GM12878 (cell line): ENCODE data around the gene ANKRD62. TPM values are rescaled to one million over a fixed set of nuclear protein-coding genes. Genes with fewer than 3 reads are reported as not detected.

Source experiments
- EP300 ChIP-seq, 2 experiments: fragments of 150-350 bp in 1 of 2; IDR thresholded peaks; 2 replicates each; pipeline ENCODE4 v1.6.1; 2011 to 2012; ENCODE audit warnings: low read depth in 2 of 2, low read length in 2 of 2, borderline replicate concordance in 1 of 2, improper control_type of control experiment in 1 of 2, inconsistent platforms in 1 of 2; ENCODE audit not compliant: control insufficient read depth in 1 of 2
- MYC ChIP-seq: IDR thresholded peaks from 2 replicates; pipeline ENCODE4 v1.6.1; 2011; ENCODE audit warnings: mild to moderate bottlenecking, low read length, moderate library complexity, inconsistent platforms; ENCODE audit not compliant: insufficient read depth, insufficient replicate concordance, insufficient read length, severe bottlenecking
- NFYA ChIP-seq: IDR thresholded peaks from 2 replicates; pipeline ENCODE4 v1.6.1; 2011; ENCODE audit warnings: low read depth, mild to moderate bottlenecking, low read length, improper control_type of control experiment, borderline replicate concordance
- PAX5 ChIP-seq: IDR thresholded peaks from 2 replicates; pipeline ENCODE4 v1.6.1; 2011; ENCODE audit warnings: low read depth, low read length, borderline replicate concordance
- POLR2AphosphoS5 ChIP-seq: IDR thresholded peaks from 2 replicates; pipeline ENCODE4 v1.6.1; 2011; ENCODE audit warnings: mild to moderate bottlenecking, low read length, inconsistent platforms
- SIN3A ChIP-seq: IDR thresholded peaks from 2 replicates; pipeline ENCODE4 v1.6.1; 2012; ENCODE audit warnings: low read depth, low read length, improper control_type of control experiment
- SMAD1 ChIP-seq: fragments of 450-650 bp; IDR thresholded peaks from 2 replicates; pipeline ENCODE4 v1.6.1; 2018; ENCODE audit warnings: mild to moderate bottlenecking, low read depth; ENCODE audit not compliant: partially characterized antibody
- TCF3 ChIP-seq: IDR thresholded peaks from 2 replicates; pipeline ENCODE4 v1.6.1; 2012; ENCODE audit warnings: low read depth, mild to moderate bottlenecking, low read length, borderline replicate concordance; ENCODE audit not compliant: insufficient read depth
- ZBTB33 ChIP-seq: fragments of 450-650 bp; IDR thresholded peaks from 2 replicates; pipeline ENCODE4 v1.6.1; 2017; ENCODE audit warnings: mild to moderate bottlenecking
- polyA plus RNA-seq, 11 experiments: library from polyadenylated mRNA; depleted of rRNA in 4 of 11; unstranded in 6 of 11; stranded (reverse) in 5 of 11; fragments of >200 nt; fragmentation: Nextera tagmentation in 4 of 11; fragmentation: Illumina TruSeq in 1 of 11; extraction: Ambion mirVana in 4 of 11; extraction: Trizol in 1 of 11; gene quantifications; 1 replicate in 1 of 11; 2 replicates in 10 of 11; pipeline versions ENCODE4 v1.2.1 to v1.2.3, GENCODE V29; 2011 to 2016; ENCODE audit warnings: inconsistent platforms in 2 of 11, missing spikeins in 2 of 11, low read depth in 1 of 11
- total RNA-seq, 4 experiments: library from RNA; depleted of rRNA in 3 of 4; stranded (reverse); fragments of >200 nt in 3 of 4; fragmentation: Illumina TruSeq in 1 of 4; extraction: Trizol in 1 of 4; gene quantifications; 2 replicates each; pipeline versions ENCODE4 v1.2.1 to v1.2.3, GENCODE V29; 2013 to 2021
- TF ChIP-seq, protein P1 (sequence below): fragments of 450-650 bp; IDR thresholded peaks from 2 replicates; pipeline ENCODE4 v1.6.1; 2018; ENCODE audit warnings: mild to moderate bottlenecking, low read depth, moderate library complexity; ENCODE audit not compliant: partially characterized antibody
- TF ChIP-seq, protein P2 (sequence below): fragments of 450-650 bp; IDR thresholded peaks from 2 replicates; pipeline ENCODE4 v1.6.1; 2017; ENCODE audit warnings: mild to moderate bottlenecking, moderate library complexity

Gene ANKRD62
- total and polyA plus RNA-seq, 10 of the 15 experiments (the other 5 are each of a cell fraction or from before 2014, with no cell fraction given), result not detected

DNA sequence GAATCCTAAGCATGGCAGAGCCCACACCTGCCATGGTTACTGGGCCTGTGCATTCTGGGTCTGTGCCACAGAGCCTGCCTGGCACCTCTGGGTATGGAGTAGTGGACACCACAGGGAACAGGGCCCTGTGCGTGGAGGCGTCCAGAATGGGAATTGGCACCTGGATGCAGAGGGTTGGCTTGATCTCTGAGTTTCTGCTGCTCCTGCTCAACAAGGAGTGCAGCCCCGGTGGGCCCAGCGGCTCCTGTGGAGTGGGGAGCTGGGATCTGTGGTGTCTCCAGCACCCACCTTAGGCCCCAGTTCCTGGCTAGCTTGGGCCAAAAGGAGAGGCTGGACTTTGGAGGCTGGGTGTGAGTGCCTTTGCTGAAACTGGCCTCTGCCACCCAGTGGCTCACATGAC is 7.9 kb upstream of the ANKRD62 start (continued):
- TF ChIP-seq ZBTB33 (no peak), NFYA (no peak), TCF3 (no peak), SIN3A (no peak), SMAD1 (no peak), MYC (no peak), EP300 (IDR thresholded peaks at IDR 0.05; ENCODE audit: borderline replicate concordance in 1 of 2, control insufficient read depth in 1 of 2, low read depth in 2 of 2, low read length in 2 of 2) (no peak), POLR2AphosphoS5 (no peak), PAX5 (no peak)
- TF ChIP-seq, protein P1, sequence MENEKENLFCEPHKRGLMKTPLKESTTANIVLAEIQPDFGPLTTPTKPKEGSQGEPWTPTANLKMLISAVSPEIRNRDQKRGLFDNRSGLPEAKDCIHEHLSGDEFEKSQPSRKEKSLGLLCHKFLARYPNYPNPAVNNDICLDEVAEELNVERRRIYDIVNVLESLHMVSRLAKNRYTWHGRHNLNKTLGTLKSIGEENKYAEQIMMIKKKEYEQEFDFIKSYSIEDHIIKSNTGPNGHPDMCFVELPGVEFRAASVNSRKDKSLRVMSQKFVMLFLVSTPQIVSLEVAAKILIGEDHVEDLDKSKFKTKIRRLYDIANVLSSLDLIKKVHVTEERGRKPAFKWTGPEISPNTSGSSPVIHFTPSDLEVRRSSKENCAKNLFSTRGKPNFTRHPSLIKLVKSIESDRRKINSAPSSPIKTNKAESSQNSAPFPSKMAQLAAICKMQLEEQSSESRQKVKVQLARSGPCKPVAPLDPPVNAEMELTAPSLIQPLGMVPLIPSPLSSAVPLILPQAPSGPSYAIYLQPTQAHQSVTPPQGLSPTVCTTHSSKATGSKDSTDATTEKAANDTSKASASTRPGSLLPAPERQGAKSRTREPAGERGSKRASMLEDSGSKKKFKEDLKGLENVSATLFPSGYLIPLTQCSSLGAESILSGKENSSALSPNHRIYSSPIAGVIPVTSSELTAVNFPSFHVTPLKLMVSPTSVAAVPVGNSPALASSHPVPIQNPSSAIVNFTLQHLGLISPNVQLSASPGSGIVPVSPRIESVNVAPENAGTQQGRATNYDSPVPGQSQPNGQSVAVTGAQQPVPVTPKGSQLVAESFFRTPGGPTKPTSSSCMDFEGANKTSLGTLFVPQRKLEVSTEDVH, result no peak
- TF ChIP-seq, protein P2, sequence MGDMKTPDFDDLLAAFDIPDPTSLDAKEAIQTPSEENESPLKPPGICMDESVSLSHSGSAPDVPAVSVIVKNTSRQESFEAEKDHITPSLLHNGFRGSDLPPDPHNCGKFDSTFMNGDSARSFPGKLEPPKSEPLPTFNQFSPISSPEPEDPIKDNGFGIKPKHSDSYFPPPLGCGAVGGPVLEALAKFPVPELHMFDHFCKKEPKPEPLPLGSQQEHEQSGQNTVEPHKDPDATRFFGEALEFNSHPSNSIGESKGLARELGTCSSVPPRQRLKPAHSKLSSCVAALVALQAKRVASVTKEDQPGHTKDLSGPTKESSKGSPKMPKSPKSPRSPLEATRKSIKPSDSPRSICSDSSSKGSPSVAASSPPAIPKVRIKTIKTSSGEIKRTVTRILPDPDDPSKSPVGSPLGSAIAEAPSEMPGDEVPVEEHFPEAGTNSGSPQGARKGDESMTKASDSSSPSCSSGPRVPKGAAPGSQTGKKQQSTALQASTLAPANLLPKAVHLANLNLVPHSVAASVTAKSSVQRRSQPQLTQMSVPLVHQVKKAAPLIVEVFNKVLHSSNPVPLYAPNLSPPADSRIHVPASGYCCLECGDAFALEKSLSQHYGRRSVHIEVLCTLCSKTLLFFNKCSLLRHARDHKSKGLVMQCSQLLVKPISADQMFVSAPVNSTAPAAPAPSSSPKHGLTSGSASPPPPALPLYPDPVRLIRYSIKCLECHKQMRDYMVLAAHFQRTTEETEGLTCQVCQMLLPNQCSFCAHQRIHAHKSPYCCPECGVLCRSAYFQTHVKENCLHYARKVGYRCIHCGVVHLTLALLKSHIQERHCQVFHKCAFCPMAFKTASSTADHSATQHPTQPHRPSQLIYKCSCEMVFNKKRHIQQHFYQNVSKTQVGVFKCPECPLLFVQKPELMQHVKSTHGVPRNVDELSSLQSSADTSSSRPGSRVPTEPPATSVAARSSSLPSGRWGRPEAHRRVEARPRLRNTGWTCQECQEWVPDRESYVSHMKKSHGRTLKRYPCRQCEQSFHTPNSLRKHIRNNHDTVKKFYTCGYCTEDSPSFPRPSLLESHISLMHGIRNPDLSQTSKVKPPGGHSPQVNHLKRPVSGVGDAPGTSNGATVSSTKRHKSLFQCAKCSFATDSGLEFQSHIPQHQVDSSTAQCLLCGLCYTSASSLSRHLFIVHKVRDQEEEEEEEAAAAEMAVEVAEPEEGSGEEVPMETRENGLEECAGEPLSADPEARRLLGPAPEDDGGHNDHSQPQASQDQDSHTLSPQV, result no peak
- TF ChIP-seq, all 136 proteins: peak for 0
